ENCODE data around the gene CHD6. TPM values are rescaled to one million over a fixed set of nuclear protein-coding genes. Genes with fewer than 3 reads are reported as not detected.

Gene CHD6
- total RNA-seq, 1 experiment from 2014 or later, result 46.7 TPM

DNA sequence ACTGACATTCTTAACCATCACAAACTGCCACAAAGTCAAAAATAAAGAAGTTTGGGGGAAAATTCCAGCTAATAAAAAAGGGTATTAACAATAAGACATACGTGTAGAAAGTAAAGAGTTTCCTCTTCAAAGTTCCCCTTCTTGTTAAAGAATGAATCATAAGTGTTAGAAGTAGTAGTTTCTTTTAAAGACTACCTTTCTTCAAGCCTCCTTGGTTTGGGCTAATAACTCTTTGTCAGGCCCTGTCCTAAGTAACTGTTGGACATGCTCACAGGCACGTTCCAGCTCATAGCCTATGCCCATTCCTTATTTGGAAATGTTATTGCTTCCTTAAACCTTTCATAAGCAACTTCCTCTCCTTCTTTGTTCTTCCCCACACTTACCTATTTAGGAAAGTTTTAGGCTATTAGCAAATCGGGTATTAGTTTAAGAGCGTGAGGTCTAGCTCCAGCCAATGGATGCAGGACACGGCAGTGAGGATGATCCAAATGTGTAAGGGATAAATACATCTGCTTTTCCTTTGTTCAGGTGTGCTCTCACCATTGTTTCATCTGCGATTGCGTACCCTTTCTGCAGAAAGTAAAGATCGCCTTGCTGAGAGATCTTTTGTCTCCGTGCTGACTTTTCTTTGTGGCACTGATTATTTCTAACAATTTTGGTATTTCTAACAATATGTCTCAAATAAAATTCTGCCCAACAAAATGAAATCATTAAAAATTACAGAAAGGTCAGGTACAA lies 64.9 kb downstream of the CHD6 start:
- H3K4me1 ChIP-seq (ENCODE audit: insufficient read depth, low read length, poor library complexity, severe bottlenecking), result no peaks in the 10 kb centered on the region
- H3K27ac ChIP-seq (ENCODE audit: low read depth, low read length, poor library complexity, severe bottlenecking), result no peak overlapping the region
- intact Hi-C loops (cut with micrococcal nuclease; ENCODE audit: unreplicated experiment), result no loop called here
- no peak overlapping the region for H3K4me3 ChIP-seq (ENCODE audit: low read depth, low read length, poor library complexity, severe bottlenecking)
- DNase-seq (ENCODE audit: low spot score), result no peak
- POLR2A ChIA-PET (ENCODE audit: low non-redundant PET), result no interaction called here
- no peaks in the 10 kb centered on the region for H3K36me3 ChIP-seq (ENCODE audit: insufficient read depth, low read length, poor library complexity, severe bottlenecking)
- CTCF ChIA-PET, result no interaction called here
- peaks cover 6% of the 10 kb centered on the region for H3K9me3 ChIP-seq (ENCODE audit: low read depth, low read length, poor library complexity, severe bottlenecking)
- TF ChIP-seq EZH2 (IDR thresholded peaks at IDR 0.05; ENCODE audit: borderline replicate concordance, low read depth, low read length, poor library complexity, severe bottlenecking), result no peak
- TF ChIP-seq, protein P1, sequence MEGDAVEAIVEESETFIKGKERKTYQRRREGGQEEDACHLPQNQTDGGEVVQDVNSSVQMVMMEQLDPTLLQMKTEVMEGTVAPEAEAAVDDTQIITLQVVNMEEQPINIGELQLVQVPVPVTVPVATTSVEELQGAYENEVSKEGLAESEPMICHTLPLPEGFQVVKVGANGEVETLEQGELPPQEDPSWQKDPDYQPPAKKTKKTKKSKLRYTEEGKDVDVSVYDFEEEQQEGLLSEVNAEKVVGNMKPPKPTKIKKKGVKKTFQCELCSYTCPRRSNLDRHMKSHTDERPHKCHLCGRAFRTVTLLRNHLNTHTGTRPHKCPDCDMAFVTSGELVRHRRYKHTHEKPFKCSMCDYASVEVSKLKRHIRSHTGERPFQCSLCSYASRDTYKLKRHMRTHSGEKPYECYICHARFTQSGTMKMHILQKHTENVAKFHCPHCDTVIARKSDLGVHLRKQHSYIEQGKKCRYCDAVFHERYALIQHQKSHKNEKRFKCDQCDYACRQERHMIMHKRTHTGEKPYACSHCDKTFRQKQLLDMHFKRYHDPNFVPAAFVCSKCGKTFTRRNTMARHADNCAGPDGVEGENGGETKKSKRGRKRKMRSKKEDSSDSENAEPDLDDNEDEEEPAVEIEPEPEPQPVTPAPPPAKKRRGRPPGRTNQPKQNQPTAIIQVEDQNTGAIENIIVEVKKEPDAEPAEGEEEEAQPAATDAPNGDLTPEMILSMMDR (conservative IDR thresholded peaks at IDR 0.05; ENCODE audit: low read depth, low read length), result no peak
- BruUV-seq (replicated peaks), result no TSS peak
- H3K27me3 ChIP-seq (replicated peaks; ENCODE audit: insufficient read depth, low read depth, low read length, poor library complexity), result no peaks in the 10 kb centered on the region

DNA sequence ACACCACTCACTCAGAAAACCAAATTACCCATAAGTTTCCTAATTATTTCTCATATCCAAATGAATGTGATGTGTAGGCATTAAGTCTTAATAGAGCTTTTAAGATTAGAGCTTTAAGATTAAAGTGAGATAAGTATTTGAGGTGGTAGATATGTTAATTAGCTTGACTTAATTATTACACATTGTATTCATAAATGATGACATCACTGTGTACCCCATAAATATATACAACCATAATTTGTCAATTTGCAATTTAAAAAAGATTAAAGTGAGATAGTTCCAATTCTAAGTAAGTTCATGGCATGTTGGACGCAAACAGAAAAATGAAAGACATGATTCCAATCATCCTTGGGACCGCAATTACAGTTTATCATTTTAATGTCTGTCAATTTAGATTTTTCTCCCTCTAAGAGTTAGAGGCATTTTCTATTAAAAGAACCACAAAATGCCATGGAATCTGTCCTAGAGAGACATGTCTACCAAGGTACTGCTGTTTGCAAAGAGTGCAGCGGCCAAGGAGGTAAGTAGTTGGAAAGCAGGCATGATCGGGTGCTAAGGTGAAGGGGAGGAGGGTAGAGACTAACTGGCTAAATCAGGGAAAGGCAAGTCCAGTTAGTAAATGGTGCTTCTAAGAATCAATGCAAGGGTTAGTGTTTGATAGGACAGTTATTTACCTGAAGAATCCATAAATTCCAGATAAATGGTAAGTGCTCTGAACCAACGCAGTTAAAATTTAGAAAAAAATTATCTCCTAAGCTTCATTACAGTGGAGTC lies 65.7 kb downstream of the CHD6 start:
- TF ChIP-seq, protein P1 (conservative IDR thresholded peaks at IDR 0.05; ENCODE audit: low read depth, low read length), result no peak
- no peak for TF ChIP-seq EZH2 (IDR thresholded peaks at IDR 0.05; ENCODE audit: borderline replicate concordance, low read depth, low read length, poor library complexity, severe bottlenecking)
- intact Hi-C loops (cut with micrococcal nuclease; ENCODE audit: unreplicated experiment), result no loop called here
- no peak for DNase-seq (ENCODE audit: low spot score)

DNA sequence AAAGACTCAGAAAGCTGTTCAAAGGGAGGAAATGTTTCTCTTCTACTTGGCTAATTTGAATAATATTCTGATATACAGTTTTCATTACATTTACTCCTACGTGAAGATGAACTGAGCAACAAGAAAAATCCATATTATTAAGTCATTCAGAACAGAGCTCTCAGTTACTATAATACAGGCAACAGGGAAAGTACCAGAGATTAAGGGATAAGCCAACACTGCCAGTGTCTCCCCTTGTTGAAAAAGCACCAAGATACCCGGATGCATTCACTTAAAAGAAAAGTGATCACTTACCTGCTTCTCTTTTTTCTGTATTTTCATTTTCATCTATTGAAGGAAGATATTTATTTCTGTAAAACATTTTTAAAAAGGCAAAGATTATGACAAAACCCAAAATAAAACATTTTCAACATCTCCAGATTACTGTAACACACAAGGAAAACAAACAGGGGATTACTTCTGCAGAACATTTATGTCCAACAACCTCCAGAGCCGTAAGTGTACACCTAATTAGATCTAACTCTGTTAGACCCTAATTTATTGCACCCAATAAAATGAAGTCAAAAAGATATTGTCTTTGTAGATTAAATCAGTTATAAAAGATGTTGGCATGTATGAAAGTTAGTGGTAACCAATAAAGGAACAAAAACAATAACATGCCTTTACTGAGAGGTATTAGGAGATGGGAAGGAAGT lies 67.0 kb downstream of the CHD6 start:
- H3K4me3 ChIP-seq (ENCODE audit: low read depth, low read length, poor library complexity, severe bottlenecking), result no peak overlapping the region
- no peak for DNase-seq (ENCODE audit: low spot score)
- peaks cover 6% of the 10 kb centered on the region for H3K9me3 ChIP-seq (ENCODE audit: low read depth, low read length, poor library complexity, severe bottlenecking)
- ChIA-PET POLR2A (ENCODE audit: low non-redundant PET) (interaction anchor here (0.5 kb wide), 1 partner anchor 25 kb away, joined by 3 read pairs; no protein-coding TSS in a partner anchor), CTCF (no interaction called here)
- intact Hi-C loops (cut with micrococcal nuclease; ENCODE audit: unreplicated experiment), result no loop called here
- H3K27me3 ChIP-seq (replicated peaks; ENCODE audit: insufficient read depth, low read depth, low read length, poor library complexity), result no peaks in the 10 kb centered on the region
- TF ChIP-seq, protein P1 (conservative IDR thresholded peaks at IDR 0.05; ENCODE audit: low read depth, low read length), result no peak
- TF ChIP-seq EZH2 (IDR thresholded peaks at IDR 0.05; ENCODE audit: borderline replicate concordance, low read depth, low read length, poor library complexity, severe bottlenecking), result no peak
- no TSS peak for BruUV-seq (replicated peaks)
- H3K4me1 ChIP-seq (ENCODE audit: insufficient read depth, low read length, poor library complexity, severe bottlenecking), result no peaks in the 10 kb centered on the region
- no peak overlapping the region for H3K27ac ChIP-seq (ENCODE audit: low read depth, low read length, poor library complexity, severe bottlenecking)
- no peaks in the 10 kb centered on the region for H3K36me3 ChIP-seq (ENCODE audit: insufficient read depth, low read length, poor library complexity, severe bottlenecking)

More for the DNA sequence above, 65.7 kb downstream of the CHD6 start:
- CTCF ChIA-PET, result no interaction called here
- Histone ChIP-seq H3K4me3 (ENCODE audit: low read depth, low read length, poor library complexity, severe bottlenecking) (no peak overlapping the region), H3K4me1 (ENCODE audit: insufficient read depth, low read length, poor library complexity, severe bottlenecking) (no peaks in the 10 kb centered on the region), H3K27me3 (replicated peaks; ENCODE audit: insufficient read depth, low read depth, low read length, poor library complexity) (no peaks in the 10 kb centered on the region), H3K9me3 (ENCODE audit: low read depth, low read length, poor library complexity, severe bottlenecking) (peaks cover 6% of the 10 kb centered on the region), H3K27ac (ENCODE audit: low read depth, low read length, poor library complexity, severe bottlenecking) (no peak overlapping the region), H3K36me3 (ENCODE audit: insufficient read depth, low read length, poor library complexity, severe bottlenecking) (no peaks in the 10 kb centered on the region)
- POLR2A ChIA-PET (ENCODE audit: low non-redundant PET), result no interaction called here
- no TSS peak for BruUV-seq (replicated peaks)

All from A673 (cell line).